Sigmoid colon (tissue), 4 donors: ENCODE data around the gene VTI1B.

Source experiments
- EP300 ChIP-seq, 4 donors: sonication (generic); formaldehyde crosslinking; IDR thresholded peaks; one replicate each; pipeline ENCODE4 v1.6.1; 2017; ENCODE audit warnings: antibody characterized with exemption in 4 of 4
- POLR2A ChIP-seq, 2 donors: fragments of 450-650 bp; IDR thresholded peaks; one replicate each; pipeline ENCODE4 v1.6.1; 2016; ENCODE audit warnings: antibody characterized with exemption in 2 of 2, mild to moderate bottlenecking in 2 of 2, moderate library complexity in 2 of 2
- POLR2AphosphoS5 ChIP-seq, 4 donors: sonication (generic); formaldehyde crosslinking; IDR thresholded peaks; one replicate each; pipeline ENCODE4 v1.6.1; 2017; ENCODE audit warnings: antibody characterized with exemption in 4 of 4
- TF ChIP-seq, protein P1 (sequence below), 4 experiments: fragments of 450-650 bp in 3 of 4; fragments of 200-600 bp in 1 of 4; IDR thresholded peaks; one replicate each; pipeline ENCODE4 v1.5.1; 2016 to 2019; ENCODE audit warnings: antibody characterized with exemption in 4 of 4, mild to moderate bottlenecking in 3 of 4, moderate library complexity in 2 of 4

DNA sequence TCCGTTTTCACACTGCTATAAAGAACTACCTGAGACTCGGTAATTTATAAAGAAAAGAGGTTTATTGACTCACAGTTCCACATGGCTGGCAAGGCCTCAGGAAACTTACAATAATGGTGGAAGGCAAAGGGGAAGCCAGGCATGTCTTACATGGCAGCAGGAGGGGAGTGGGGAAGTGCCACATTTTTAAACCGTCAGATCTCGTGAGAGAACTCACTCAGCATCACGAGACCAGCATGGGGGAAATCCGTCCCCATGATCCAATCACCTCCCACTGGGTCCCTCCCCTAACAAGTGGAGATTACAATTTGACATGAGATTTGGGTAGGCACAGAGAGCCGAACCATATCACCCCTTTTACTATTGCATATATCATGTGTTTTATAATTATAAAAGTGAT, 72.4 kb downstream of the VTI1B start:
- TF ChIP-seq, protein P1, sequence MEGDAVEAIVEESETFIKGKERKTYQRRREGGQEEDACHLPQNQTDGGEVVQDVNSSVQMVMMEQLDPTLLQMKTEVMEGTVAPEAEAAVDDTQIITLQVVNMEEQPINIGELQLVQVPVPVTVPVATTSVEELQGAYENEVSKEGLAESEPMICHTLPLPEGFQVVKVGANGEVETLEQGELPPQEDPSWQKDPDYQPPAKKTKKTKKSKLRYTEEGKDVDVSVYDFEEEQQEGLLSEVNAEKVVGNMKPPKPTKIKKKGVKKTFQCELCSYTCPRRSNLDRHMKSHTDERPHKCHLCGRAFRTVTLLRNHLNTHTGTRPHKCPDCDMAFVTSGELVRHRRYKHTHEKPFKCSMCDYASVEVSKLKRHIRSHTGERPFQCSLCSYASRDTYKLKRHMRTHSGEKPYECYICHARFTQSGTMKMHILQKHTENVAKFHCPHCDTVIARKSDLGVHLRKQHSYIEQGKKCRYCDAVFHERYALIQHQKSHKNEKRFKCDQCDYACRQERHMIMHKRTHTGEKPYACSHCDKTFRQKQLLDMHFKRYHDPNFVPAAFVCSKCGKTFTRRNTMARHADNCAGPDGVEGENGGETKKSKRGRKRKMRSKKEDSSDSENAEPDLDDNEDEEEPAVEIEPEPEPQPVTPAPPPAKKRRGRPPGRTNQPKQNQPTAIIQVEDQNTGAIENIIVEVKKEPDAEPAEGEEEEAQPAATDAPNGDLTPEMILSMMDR (IDR thresholded peaks at IDR 0.05) = no peak
- TF ChIP-seq POLR2AphosphoS5 (IDR thresholded peaks at IDR 0.05) = no peak
- TF ChIP-seq POLR2A (IDR thresholded peaks at IDR 0.05) = no peak
- no peak for TF ChIP-seq EP300 (IDR thresholded peaks at IDR 0.05)
